ENCODE data around the gene CLIP2.

DNA sequence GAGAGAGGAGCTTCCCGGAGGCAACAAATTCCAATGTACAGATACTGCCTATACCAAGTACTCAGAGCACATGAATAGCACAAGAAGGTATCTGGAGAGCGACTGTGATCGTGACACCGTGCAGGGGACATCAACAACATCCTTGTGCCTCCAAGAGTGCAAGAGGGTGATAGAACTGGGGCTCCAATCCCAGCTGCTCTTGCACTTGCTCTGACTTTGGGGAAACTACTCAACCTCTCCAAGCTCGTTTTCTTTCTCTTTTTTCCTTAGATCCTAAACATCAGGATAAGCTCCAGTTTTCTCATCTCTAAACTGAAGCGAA lies 47.1 kb upstream of the CLIP2 start:
- TF ChIP-seq, protein P1, sequence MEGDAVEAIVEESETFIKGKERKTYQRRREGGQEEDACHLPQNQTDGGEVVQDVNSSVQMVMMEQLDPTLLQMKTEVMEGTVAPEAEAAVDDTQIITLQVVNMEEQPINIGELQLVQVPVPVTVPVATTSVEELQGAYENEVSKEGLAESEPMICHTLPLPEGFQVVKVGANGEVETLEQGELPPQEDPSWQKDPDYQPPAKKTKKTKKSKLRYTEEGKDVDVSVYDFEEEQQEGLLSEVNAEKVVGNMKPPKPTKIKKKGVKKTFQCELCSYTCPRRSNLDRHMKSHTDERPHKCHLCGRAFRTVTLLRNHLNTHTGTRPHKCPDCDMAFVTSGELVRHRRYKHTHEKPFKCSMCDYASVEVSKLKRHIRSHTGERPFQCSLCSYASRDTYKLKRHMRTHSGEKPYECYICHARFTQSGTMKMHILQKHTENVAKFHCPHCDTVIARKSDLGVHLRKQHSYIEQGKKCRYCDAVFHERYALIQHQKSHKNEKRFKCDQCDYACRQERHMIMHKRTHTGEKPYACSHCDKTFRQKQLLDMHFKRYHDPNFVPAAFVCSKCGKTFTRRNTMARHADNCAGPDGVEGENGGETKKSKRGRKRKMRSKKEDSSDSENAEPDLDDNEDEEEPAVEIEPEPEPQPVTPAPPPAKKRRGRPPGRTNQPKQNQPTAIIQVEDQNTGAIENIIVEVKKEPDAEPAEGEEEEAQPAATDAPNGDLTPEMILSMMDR (IDR thresholded peaks at IDR 0.05), result no peak
- no peak for TF ChIP-seq POLR2A (IDR thresholded peaks at IDR 0.05)
- no peak for TF ChIP-seq POLR2AphosphoS5 (IDR thresholded peaks at IDR 0.05)

All from transverse colon (tissue), 4 donors.